CD4-positive, alpha-beta T cell treated with Interleukin-17A for 4 hours (primary cell): ENCODE results near the gene LRRC52.

Experiments used
- DNase-seq: peaks from one replicate; pipeline ENCODE4 v3.0.0-alpha.2; 2020; ENCODE audit warnings: mixed read lengths

Gene LRRC52, protein sequence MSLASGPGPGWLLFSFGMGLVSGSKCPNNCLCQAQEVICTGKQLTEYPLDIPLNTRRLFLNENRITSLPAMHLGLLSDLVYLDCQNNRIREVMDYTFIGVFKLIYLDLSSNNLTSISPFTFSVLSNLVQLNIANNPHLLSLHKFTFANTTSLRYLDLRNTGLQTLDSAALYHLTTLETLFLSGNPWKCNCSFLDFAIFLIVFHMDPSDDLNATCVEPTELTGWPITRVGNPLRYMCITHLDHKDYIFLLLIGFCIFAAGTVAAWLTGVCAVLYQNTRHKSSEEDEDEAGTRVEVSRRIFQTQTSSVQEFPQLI

DNA sequence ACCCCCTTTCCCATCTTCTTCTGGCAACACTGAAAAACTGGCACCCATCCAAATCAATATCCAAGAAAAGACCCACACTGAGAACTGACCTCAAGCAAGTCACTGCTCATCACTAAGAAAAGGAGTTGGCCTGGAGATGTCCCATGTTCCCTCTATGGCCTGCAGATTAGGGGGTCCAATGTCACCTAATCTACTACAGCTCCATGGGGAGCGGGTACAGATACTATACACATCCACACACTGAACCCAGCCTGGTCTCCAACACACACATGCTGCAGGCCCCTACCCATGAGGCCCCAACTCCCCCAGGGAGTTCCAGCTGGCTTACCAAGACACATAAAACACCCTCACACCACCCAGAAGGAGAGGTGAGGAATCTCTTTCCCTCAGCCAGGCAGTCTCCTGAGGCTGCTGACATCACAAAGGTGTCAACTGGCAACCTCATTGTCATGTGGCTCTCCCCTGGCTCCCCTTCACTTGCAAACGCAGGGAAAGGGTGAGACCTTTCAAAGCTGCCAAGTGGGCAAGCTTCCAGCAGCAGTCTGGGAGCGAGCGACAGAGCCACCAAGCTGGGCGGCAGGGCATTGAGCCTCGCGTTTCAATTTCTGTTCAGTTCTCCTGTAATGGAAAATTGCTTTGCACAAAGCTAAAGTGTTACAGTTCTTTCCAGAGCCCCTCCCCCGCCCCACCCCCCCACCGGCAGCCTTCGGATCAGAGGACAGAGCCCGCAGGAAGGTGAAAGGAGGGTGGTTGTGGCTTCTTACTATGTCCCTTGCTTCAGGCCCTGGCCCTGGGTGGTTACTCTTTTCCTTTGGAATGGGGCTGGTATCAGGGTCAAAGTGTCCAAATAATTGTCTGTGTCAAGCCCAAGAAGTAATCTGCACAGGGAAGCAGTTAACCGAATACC lies at the start of gene LRRC52:
TSS of gene LRRC52 (plus strand) at position 469 of the 907 bp plus-strand sequence. CDS start at position 766, 297 bp downstream.
- DNase-seq = no peak

DNA sequence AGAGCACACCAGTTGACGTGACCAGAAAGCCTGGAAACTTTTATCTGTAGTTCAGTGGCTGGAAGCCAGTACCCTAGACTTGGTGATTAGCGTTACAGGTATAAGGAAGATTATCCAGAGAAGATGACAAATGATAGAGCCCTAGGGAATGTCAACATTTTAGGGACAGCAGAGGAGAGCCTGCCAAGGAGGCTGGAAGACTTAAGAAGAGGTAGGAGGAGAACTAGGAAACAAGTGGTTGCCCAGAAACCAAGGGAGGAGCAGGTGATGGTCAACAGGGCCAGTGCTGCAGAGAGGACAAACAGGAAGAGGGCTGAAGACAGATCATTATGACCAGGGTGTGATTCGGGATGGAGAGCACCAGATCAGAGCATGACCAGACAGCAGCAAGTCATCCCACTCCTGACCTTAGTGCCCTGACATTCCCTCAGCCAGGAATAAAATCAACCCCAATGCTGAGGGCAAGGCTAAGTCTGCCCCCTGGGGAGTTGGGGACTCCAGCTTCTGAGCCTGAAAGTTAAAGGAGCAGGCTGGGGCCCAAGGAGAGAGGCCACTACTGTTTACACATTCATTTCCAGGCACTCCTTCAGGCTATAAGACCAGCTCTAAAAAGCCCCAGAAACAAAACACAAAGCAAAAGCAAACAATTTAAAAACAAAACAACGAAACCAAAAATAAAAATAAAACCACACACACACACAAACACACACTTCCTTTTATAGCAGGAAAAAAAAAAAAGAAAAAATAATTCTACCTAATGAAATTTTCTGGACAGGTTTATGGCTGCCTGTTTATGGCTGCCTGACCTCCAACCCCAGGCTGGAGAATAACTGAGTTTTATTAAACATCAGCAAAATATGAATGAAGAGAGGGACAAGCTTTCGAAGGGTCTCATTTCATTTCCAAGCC lies 48.6 kb upstream of the LRRC52 start:
- DNase-seq = no peak

DNA sequence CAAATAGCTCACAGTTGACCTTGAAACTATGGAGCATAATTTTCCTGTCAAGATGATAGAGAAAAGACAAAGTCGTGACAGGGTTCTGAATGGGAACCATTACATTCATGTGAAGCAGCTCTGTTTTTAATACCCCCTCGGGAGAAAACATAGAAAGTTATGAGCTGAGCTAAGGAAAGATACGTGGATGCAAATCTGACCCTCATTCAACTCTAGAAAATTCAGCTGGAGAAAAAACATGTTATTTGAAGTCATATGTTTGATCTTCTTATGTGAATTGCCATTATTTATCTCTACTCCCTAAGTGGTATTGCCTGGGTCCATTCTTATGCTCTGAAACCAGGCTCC lies 48.0 kb upstream of the LRRC52 start:
- no peak for DNase-seq

DNA sequence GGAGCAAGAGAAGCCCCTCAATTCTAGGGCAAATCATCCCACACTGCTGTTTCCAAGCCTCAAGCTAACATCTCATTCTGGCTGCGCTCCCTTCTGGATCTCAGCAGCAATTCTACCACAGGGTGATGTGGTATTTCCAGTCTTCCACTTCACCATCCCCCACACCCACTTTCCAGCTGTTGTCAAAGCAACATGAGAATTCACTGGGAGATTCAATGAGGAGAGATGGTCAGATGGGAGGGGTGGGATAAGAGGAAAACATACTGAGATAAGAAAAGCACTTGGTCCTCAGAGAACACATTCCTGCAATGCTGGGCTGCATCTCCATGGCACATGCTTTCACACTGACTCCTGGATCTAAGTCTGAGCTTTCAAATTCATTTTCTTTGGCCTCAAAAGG lies 47.3 kb upstream of the LRRC52 start:
- DNase-seq = no peak

DNA sequence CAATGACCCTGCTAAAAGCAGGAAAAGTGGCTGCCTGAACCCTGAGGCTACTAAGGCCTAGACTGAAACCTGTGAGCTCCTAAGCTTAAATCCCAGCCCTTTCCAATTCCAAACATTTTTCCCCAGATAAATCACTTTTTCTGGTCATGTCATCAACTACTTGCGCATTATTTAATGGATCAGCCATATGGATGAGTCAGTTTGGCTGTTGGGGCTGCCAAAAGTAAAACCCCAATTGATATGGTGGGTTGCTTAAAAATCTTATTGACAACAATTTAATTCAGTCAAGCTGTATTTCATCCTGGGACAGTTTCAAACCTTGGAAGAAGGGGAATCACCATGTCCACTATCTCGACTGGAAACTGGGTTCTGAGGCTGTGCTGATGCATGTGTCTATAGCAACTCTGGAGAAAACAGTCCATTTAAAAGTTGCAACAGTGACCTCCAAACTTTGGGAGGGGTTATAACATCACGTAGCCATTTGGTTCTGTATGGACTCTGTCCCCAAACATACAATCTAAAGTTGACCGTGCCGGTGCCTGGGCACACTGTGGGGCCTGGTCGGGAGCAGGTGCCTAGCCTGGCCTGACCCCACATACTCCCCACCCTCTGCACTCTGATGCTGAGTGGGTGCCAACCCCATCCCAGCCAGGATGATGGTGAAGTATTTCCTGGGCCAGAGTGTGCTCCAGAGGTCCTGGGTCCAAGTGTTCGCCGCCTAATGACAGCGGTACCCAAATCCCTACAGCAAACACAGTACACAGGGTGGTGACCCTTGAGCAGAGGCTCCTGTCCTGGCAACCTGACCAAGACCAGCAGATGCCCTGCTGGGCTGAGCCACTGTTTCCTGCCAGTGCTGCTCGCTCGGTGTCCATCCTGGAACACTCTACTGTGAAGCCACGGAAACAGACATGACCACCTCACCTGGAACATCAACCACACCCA lies 46.5 kb upstream of the LRRC52 start:
- no peak for DNase-seq

DNA sequence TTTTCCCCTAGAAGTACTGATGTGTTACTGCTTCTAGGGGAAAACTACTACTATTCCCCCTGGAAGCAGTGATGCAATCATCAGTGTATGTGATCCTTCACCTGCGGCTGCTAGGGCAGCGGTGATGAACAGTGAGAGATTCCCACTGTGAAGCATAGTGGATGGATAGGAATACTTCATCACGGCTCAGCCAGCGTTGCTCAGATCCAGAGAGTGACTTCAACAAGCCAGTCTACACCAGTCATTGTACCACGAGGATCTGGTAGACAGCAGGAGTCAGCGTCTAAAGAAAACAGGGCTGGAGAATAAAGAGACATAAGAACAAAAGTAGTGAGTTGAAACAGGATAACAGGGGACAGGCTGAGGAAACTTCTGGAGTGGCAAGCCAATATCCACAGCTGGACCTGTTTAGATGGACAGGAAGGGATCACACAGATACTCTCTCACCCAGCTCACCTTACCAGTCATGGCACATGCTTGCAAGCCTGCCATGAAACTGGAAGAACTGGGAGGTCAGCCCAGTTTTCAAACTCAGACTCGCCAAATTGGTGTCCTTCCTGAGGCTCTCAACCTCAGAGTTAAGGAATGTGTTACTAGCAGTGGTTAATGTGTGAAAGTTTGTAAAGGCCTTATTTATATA lies 42.4 kb upstream of the LRRC52 start:
- no peak for DNase-seq

DNA sequence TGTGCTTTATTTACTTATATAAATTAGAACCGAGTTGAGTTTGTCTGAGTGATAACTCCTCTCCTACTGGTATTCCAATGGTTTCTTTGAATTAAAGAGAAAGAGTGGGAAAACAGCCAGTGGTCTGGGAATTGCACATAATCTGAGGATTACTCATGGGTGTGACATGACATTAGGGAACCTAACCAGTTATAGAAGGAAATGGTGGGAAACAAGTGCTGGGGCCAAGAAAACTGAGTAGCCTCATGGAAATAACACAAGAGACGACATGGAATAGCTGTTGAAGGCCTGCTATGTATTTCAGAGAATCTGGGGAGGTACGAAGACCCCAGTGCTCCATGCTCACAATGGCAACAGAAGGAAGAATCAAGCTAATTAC lies 41.8 kb upstream of the LRRC52 start:
- no peak for DNase-seq

DNA sequence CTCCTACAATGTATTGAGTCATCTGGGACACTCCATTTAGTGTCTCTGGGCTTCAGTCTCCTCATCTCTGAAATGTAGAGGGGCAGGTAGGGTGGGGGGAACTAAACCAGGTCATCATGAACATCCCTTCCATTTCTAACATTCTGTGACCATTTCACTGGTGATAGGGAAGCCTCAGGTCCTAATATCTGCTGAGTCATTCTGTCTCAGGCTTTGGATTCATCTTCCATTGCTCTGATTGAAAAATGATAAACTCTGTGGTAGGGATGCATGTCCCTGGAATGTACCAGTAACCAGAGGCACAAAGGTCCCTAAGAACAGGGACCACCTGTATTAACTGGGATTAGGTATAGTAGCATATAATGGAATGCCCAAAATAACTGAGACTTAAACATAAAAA lies 36.2 kb upstream of the LRRC52 start:
- no peak for DNase-seq

DNA sequence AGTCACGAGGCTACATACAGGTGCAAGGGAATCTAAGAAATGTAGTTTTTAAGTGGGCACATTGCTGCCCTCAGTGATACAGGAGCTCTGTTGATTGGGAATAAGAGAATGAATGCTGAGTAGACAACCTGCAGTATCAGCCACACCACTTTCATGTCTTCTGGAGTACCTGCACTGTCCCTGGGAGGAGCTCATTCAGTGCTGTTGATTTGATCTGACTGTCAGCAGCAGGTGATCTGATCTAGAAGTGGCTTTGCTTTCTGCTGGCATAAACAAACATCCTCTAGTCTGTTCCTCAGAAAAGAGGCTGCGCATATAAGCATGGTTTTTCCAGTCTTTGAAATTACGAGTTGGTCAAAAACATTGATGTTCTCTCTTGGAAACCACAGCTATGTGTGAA lies 35.5 kb upstream of the LRRC52 start:
- DNase-seq = no peak

DNA sequence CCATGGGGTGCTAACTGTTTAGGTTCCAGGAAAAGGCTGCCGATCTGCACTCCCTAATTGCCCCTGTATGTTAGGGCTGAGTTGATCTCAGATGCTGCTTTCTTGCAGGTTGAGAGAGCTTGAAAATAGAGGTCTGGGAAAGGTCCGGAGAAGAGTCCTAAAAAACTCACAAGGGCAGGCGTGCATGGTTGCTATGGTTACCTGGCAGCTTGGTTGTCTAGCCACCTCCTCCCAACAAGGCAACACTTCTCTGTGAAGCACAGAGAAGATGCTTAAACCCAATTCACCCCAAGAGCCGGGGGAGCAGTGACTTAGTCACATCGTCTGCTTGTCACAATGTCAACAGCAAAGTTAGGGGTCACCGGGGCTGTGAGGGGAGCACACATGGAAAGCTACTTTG lies 31.0 kb upstream of the LRRC52 start:
- DNase-seq = no peak

DNA sequence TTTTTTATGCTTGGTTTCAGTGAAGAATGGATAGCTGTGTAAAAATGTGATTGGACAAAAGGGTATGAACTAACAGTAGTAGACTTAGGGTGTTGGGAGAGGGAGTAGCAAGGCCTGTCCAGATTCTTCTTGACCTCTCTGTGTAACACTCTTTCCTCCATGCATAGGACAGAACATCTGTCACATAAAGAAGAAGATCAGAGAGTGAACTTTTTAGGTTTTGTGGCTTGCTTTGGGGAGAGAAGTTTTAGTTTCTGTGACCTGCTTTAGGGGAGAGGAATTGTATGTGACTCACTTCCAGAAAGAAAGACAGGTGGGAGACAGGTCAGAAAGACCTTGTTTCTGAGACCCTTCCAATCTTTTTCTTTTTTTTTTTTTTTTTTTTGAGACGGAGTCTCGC lies 27.3 kb upstream of the LRRC52 start:
- DNase-seq = no peak

DNA sequence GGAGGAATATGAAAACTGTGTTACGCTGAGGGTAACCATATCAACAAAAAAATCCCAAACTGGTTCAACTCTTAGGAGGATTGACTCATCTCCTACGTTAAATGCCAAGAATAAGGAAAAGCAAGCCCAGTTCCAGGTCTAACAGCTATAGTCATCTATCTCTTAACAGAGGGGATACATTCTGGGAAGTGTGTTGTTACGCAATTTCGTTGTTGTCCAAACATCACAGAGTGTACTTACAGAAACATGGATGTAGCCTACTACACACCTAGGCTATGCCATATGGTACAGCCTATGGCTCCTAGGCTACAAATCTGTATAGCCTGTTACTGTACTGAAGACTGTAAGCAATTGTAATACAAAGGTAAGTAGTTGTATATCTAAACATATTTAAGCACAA lies 23.2 kb upstream of the LRRC52 start:
- no peak for DNase-seq

DNA sequence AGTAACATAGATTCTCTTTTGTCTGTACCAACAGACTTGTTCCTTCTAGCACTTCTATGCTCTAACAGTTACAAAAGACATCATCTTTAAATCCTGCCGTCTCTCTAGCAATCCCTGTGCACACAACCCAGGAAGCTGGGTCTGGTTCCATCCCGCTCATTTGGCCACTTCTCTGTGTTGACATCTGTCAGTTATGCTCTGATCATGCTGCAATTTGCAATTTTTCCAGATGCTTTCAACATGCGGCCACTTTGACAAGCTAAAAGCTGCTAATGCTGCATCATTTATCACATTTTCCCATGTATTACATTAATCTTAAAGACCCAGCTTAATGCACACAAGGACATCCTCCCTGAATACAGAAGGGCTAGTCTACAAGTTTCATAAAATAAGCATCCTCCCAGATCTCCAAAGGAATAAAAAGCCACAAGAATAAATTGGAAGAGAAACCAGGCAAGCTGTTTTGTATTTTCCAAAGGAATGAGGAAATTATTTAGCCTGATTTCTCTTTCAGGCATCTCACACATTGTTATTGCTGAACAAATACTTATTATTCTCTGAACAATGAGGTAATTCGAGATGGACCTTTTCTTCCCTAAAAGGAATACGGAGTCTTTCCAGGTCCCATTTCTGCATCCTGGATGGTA lies 19.0 kb upstream of the LRRC52 start:
- DNase-seq = no peak

DNA sequence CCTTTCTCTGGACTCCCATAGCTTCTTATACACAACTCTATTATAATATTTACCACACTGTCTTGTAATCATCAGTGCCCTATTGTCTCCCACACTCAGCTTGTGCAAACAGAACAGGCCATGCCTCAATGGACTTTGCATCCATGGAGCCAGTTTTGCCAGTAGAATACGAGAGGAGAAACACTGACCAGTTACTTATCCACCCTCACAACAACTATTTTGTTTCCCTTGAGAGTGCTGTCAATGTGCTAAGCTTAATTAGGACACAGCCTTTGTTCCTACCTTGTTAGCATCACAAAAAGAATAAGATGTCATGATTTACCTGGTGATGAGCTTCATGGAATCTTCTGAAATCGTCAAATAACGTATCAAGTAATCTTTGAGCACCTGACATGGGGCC lies 18.1 kb upstream of the LRRC52 start:
- DNase-seq = no peak

DNA sequence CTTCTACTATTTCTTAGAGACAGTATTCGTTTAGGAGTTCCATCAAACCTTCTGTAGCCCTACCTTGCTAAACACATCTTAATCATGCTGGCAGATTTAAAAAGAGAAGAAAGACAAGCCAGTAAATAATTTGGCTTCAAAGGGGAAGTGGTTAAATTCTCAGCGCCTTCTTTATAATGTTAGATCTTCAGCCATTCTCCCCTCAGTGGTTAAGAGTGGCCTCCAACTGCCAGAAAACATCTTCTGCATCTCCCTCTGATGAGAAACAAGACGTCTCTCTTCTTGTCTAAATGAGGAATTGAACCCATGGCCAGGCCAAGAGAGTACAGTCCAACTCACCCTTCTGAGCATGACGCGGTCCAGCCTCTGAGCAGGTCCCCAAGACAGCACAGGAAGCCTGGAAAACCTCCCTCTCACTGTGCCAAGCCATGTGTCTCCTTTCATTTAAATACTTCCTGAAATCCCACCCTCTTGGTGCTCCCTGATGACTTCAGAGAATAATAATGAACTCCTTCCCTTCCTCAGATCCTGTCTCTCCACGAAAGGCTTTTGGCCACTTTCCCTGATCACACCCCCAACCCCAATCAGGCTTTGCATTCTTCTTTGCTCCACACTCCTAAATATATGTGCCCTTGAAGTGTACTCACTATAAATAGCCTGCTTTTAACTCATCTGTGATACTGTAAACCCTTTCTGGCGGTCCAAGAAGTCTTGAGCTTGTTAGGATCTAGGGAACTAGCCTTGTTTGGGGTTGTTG lies 16.4 kb upstream of the LRRC52 start:
- no peak for DNase-seq

DNA sequence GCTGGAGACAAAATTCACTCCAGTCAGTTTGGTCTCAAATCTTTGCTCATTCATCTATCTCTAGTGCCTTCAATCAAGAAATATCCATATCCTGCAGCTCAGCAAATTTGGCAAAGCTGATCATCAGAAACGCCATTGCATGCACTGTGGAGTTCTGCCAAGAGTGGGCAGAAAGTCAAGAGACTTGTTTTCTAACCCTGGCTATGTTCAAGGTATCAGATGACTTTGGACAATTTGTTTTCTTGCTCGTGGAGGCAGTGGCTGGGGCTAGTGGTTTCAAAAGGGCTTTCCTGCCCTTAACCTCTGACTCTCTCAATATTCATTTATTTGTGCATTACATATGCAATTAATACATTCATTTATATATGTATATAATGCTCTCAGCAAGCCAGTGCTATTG lies 12.8 kb upstream of the LRRC52 start:
- DNase-seq = no peak

DNA sequence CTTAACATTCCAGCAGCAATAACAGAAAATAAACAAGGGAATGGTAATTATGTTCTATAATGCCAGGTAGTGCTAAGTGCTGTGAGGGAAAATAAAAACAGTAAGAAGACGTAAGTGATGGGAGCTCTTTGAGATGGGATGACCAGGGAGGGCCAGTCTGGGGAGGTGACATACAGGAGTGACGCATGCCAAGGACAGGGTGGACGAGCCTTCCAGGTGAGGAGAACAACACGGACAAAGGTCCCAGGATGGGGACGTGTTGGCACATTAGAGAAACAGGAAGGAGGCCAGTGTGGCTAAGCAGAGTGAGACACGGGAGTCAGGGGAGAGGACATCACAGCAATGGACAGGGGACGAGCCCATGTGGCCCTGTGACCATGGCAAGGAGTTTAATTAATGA lies 11.7 kb upstream of the LRRC52 start:
- DNase-seq = no peak

DNA sequence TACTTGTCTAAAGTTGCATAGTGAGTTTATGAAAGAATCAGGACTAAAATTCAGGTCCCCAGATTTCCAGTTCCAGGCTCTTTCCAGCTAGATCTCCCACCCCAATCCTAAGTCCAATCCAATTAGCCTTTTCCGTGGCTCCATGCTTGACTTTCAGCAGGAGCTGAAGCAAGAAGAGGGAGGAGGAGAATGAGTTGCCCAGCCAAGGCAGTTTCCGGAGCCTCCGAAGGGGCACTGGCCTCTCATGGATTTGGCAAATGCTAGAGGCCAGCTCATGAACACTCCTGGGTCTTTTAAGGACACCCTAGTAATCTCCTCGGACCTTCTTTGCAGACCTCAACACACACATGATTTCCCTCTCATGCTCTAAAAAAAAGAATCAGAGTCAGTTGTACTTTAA lies 10.5 kb upstream of the LRRC52 start:
- DNase-seq = no peak

DNA sequence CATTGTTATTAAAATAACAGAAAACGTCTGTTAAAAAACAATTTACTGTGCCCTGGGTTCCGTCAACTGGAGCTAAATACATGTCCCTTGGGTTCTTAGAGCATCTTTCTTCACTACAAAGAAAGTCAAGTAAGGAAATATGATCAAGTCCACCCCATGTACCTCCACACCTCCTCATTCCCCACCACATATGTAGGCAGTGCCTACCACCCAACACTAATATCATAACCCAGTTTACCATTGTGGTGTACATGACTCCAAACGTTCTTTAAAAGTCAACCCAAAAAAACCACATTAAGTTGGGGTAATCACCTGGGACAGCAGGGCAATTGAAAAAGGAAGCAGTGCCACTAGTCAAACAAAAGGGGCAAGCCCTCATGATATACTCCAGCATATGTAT lies 7.8 kb upstream of the LRRC52 start:
- DNase-seq = no peak

DNA sequence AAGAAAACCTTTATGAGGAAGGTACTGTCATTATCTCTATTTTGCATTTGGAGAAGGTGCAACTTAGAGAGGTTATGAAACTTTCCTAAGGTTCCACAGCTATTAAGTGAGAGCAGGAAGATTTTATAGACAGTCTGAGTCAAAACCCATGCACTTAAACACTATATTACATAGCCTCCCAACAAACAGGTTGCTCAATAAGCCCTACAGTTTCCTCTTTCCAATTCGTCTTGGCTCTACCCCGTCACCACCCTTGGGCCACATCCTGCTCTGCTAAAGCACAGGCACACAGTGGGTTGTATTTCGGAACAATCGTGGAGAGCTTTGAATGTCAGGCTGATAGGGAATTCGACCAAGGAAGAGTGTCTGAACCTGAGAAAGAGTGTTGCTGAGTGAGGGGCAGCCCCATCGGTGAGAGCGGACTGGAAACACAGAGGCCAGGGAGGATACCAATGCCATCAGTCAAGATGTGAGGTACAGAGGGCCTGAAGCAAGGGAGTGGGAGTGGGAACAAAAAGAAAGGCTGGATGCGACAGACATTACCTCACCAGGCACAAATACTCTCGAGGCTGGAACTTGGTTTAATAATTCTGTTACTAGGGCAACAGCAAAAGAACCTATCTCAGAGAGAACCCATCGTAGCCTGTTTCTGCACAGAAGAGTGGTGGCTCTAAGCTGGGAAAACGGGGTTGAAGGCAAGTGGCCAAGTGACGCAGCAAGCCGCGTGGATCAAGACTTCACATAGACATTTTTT lies 6.3 kb upstream of the LRRC52 start:
- no peak for DNase-seq
